Parathyroid adenoma (tissue), 2 donors: Measurements from ENCODE around the gene ECE1.

Experiments used
- H2AFZ ChIP-seq: fragments of 300-600 bp; sonication (generic); one replicate; pipeline ENCODE4 v1.7.0; 2017; ENCODE audit warnings: antibody characterized with exemption, mild to moderate bottlenecking
- H3K27ac ChIP-seq: fragments of 300-600 bp; sonication (generic); one replicate; pipeline ENCODE4 v1.7.0; 2017
- H3K27me3 ChIP-seq: fragments of 300-600 bp; sonication (generic); one replicate; pipeline ENCODE4 v1.7.0; 2017; ENCODE audit warnings: low read length; ENCODE audit not compliant: control insufficient read depth, insufficient read depth
- H3K36me3 ChIP-seq: fragments of 300-600 bp; sonication (generic); one replicate; pipeline ENCODE4 v1.7.0; 2017; ENCODE audit warnings: low read length; ENCODE audit not compliant: control insufficient read depth, insufficient read depth
- H3K4me1 ChIP-seq: fragments of 300-600 bp; sonication (generic); one replicate; pipeline ENCODE4 v1.7.0; 2017; ENCODE audit warnings: control low read depth
- H3K4me2 ChIP-seq: fragments of 300-600 bp; sonication (generic); one replicate; pipeline ENCODE4 v1.7.0; 2017; ENCODE audit warnings: low read length
- H3K4me3 ChIP-seq: fragments of 300-600 bp; sonication (generic); one replicate; pipeline ENCODE4 v1.7.0; 2017; ENCODE audit warnings: low read depth, low read length
- H3K79me2 ChIP-seq: fragments of 300-600 bp; sonication (generic); one replicate; pipeline ENCODE4 v1.7.0; 2017; ENCODE audit warnings: control low read depth
- H3K9ac ChIP-seq: fragments of 300-600 bp; sonication (generic); one replicate; pipeline ENCODE4 v1.7.0; 2017; ENCODE audit warnings: mild to moderate bottlenecking
- H3K9me3 ChIP-seq: fragments of 300-600 bp; sonication (generic); one replicate; pipeline ENCODE4 v1.7.0; 2017; ENCODE audit warnings: low read length; ENCODE audit not compliant: control insufficient read depth
- CTCF ChIP-seq: fragments of 300-600 bp; sonication (generic); IDR thresholded peaks from one replicate; pipeline ENCODE4 v1.7.0; 2017; ENCODE audit warnings: antibody characterized with exemption, mild to moderate bottlenecking
- donor health status: primary hyperparathyroidism.

The ECE1 gene

DNA sequence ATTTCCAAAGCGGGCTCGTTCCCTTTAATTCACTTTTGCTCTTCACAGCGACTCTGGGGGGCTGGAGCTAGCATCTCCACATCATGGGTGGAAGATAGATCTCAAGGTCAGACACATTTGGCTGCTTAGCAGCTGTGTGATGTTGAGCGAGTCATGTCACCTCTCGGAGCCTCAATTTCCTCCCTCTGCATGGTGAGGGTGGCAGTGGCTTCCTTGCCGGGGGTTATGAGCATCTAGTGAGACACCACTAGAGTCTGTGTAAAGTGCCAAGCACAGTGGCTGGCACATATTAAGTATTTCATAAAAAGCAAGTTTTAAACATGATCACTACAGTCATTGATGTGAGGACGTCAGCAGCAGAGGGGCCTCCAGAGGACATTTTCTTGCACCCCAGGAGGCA is 16.9 kb upstream of the ECE1 start:
- H3K4me3 ChIP-seq = no peak overlapping the region
- no peaks in the 10 kb centered on the region for H3K27me3 ChIP-seq
- H3K4me1 ChIP-seq = peaks cover 25% of the 10 kb centered on the region
- H3K4me2 ChIP-seq = no peak overlapping the region
- H2AFZ ChIP-seq = no peak overlapping the region
- H3K9me3 ChIP-seq = no peaks in the 10 kb centered on the region
- H3K36me3 ChIP-seq = no peaks in the 10 kb centered on the region
- H3K9ac ChIP-seq = no peak overlapping the region
- H3K79me2 ChIP-seq = peaks cover 26% of the 10 kb centered on the region
- no peak for TF ChIP-seq CTCF
- no peak overlapping the region for H3K27ac ChIP-seq

DNA sequence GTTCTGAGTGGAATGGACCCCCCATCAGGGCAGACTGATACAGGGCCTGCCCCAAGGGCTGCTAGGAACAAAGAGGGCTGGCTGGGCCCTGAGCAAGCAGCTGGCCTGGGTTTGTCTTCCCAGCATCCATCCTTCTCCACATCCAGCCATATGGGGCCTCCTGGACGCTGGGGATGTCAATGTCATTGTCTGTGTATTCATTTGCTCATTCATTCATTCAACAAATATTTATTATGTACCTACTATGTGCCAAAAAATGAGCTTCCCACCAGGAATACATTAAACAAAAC is 15.6 kb upstream of the ECE1 start:
- Histone ChIP-seq H3K36me3 (no peaks in the 10 kb centered on the region), H3K9ac (no peak overlapping the region), H3K4me2 (no peak overlapping the region), H3K4me1 (peaks cover 25% of the 10 kb centered on the region), H3K27ac (peak overlapping the region; percentile 69), H3K4me3 (no peak overlapping the region), H3K27me3 (no peaks in the 10 kb centered on the region), H3K79me2 (peaks cover 25% of the 10 kb centered on the region), H2AFZ (no peak overlapping the region), H3K9me3 (no peaks in the 10 kb centered on the region)
- no peak for TF ChIP-seq CTCF

GRCh38 chr1:21305155-21305899 is 15.1 kb upstream of the ECE1 start:
- no peak for TF ChIP-seq CTCF
- no peaks in the 10 kb centered on the region for H3K9me3 ChIP-seq
- H3K36me3 ChIP-seq = no peaks in the 10 kb centered on the region
- H3K4me1 ChIP-seq = peaks cover 25% of the 10 kb centered on the region
- H3K4me3 ChIP-seq = no peak overlapping the region
- H2AFZ ChIP-seq = no peak overlapping the region
- H3K27ac ChIP-seq = peak overlapping the region; percentile 69
- H3K27me3 ChIP-seq = no peaks in the 10 kb centered on the region
- no peak overlapping the region for H3K9ac ChIP-seq
- peaks cover 28% of the 10 kb centered on the region for H3K79me2 ChIP-seq
- H3K4me2 ChIP-seq = no peak overlapping the region

DNA sequence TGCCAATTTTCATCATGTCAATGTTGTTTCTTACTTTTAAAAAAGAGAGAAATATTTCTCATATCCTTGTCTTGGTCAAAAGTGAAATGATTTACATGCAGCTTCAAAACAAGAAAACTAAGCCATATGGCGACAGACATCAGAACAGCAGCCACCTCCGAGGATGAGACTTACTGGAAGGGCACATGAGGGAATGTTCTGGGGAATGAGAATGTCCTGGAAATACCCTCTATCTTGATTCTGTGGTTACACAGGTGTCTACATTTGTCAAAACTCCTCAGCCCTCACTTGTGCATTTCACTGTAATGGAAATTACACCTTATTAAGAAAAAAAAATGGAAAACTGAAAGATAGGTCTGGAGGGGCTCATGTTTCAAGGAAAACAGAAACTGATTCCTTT is 14.2 kb upstream of the ECE1 start:
- Histone ChIP-seq H3K4me2 (no peak overlapping the region), H3K9ac (no peak overlapping the region), H3K4me1 (peaks cover 25% of the 10 kb centered on the region), H3K4me3 (no peak overlapping the region), H3K79me2 (peaks cover 30% of the 10 kb centered on the region), H3K36me3 (no peaks in the 10 kb centered on the region), H3K27ac (peak overlapping the region; percentile 69), H3K9me3 (no peaks in the 10 kb centered on the region), H3K27me3 (no peaks in the 10 kb centered on the region), H2AFZ (no peak overlapping the region)
- TF ChIP-seq CTCF = no peak
